C4-2B (cell line): ENCODE measurements around the gene NCOA6.

Experiments used
- CTCF ChIP-seq: fragments of 450-650 bp; conservative IDR thresholded peaks from 2 replicates; pipeline ENCODE4 v1.5.1; 2017; ENCODE audit warnings: mild to moderate bottlenecking
- ZFX ChIP-seq: fragments of 450-650 bp; IDR thresholded peaks from 2 replicates; pipeline ENCODE4 v1.6.1; 2017

GRCh38 chr20:34705397-34706301 lies 119.8 kb downstream of the NCOA6 start:
- TF ChIP-seq CTCF (no peak; the same call in 1 of the 2 replicates), ZFX (no peak)
